ENCODE measurements around the gene MME. TPM values are rescaled to one million over a fixed set of nuclear protein-coding genes. Genes with fewer than 3 reads are reported as not detected.

The MME gene
- total and polyA plus RNA-seq, 2 donors (not counting 1 experiment from before 2014, with no cell fraction given) = 137 to 451 TPM

- H3K9me3 ChIP-seq (ENCODE audit: control insufficient read depth, insufficient read depth, low read depth, low read length) = no peaks in the 10 kb centered on the region
- H3K36me3 ChIP-seq (ENCODE audit: control insufficient read depth, insufficient read depth, low read length) = no peaks in the 10 kb centered on the region
- H4K20me1 ChIP-seq (ENCODE audit: control insufficient read depth, extremely low read depth, insufficient read depth, low read length) = no peaks in the 10 kb centered on the region
- no peaks in the 10 kb centered on the region for H3K79me2 ChIP-seq (ENCODE audit: control insufficient read depth, insufficient read depth, low read length)
- H3K9ac ChIP-seq (ENCODE audit: insufficient read depth, low read length) = no peak overlapping the region
- H2AFZ ChIP-seq (ENCODE audit: low read length) = no peak overlapping the region
- TF ChIP-seq CTCF (conservative IDR thresholded peaks at IDR 0.05 in 1 of 2, IDR thresholded peaks at IDR 0.05 in 1 of 2; ENCODE audit: low read depth in 1 of 2, low read length in 2 of 2) (no peak), EZH2 (IDR thresholded peaks at IDR 0.05; ENCODE audit: low read length, missing control alignments) (no peak)
- H3K4me3 ChIP-seq (replicated peaks in 1 of 4; ENCODE audit: control extremely low read depth in 1 of 4, insufficient read depth in 1 of 4, low read depth in 3 of 4, low read length in 4 of 4) = no peak overlapping the region
- H3K4me1 ChIP-seq (ENCODE audit: control insufficient read depth, extremely low read depth, insufficient read depth, low read length) = no peaks in the 10 kb centered on the region
- no peak for DNase-seq (ENCODE audit: low read depth in 2 of 2)
- H3K4me2 ChIP-seq (ENCODE audit: extremely low read depth, insufficient read depth, low read length) = no peak overlapping the region
- no peak overlapping the region for H3K27ac ChIP-seq (ENCODE audit: insufficient read depth, low read length)
- H3K27me3 ChIP-seq (ENCODE audit: control insufficient read depth, insufficient read depth, low read length) = no peaks in the 10 kb centered on the region
These were observed 110.6 kb downstream of the MME start for GRCh38 chr3:155190691-155191090.

- H3K4me2 ChIP-seq (ENCODE audit: extremely low read depth, insufficient read depth, low read length) = no peak overlapping the region
- H3K4me3 ChIP-seq (replicated peaks in 1 of 4; ENCODE audit: control extremely low read depth in 1 of 4, insufficient read depth in 1 of 4, low read depth in 3 of 4, low read length in 4 of 4) = no peak overlapping the region
- H3K79me2 ChIP-seq (ENCODE audit: control insufficient read depth, insufficient read depth, low read length) = no peaks in the 10 kb centered on the region
- no peak overlapping the region for H3K27ac ChIP-seq (ENCODE audit: insufficient read depth, low read length)
- no peaks in the 10 kb centered on the region for H4K20me1 ChIP-seq (ENCODE audit: control insufficient read depth, extremely low read depth, insufficient read depth, low read length)
- DNase-seq (ENCODE audit: low read depth in 2 of 2) = no peak
- H3K4me1 ChIP-seq (ENCODE audit: control insufficient read depth, extremely low read depth, insufficient read depth, low read length) = no peaks in the 10 kb centered on the region
- H2AFZ ChIP-seq (ENCODE audit: low read length) = no peak overlapping the region
- H3K27me3 ChIP-seq (ENCODE audit: control insufficient read depth, insufficient read depth, low read length) = no peaks in the 10 kb centered on the region
- no peak overlapping the region for H3K9ac ChIP-seq (ENCODE audit: insufficient read depth, low read length)
- no peaks in the 10 kb centered on the region for H3K9me3 ChIP-seq (ENCODE audit: control insufficient read depth, insufficient read depth, low read depth, low read length)
- no peaks in the 10 kb centered on the region for H3K36me3 ChIP-seq (ENCODE audit: control insufficient read depth, insufficient read depth, low read length)
- TF ChIP-seq CTCF (conservative IDR thresholded peaks at IDR 0.05 in 1 of 2, IDR thresholded peaks at IDR 0.05 in 1 of 2; ENCODE audit: low read depth in 1 of 2, low read length in 2 of 2) = no peak
- no peak for TF ChIP-seq EZH2 (IDR thresholded peaks at IDR 0.05; ENCODE audit: low read length, missing control alignments)
These were observed 113.0 kb downstream of the MME start for GRCh38 chr3:155192957-155193746.

- TF ChIP-seq CTCF (conservative IDR thresholded peaks at IDR 0.05 in 1 of 2, IDR thresholded peaks at IDR 0.05 in 1 of 2; ENCODE audit: low read depth in 1 of 2, low read length in 2 of 2) (no peak), EZH2 (IDR thresholded peaks at IDR 0.05; ENCODE audit: low read length, missing control alignments) (no peak)
- no peak overlapping the region for H3K27ac ChIP-seq (ENCODE audit: insufficient read depth, low read length)
- no peaks in the 10 kb centered on the region for H4K20me1 ChIP-seq (ENCODE audit: control insufficient read depth, extremely low read depth, insufficient read depth, low read length)
- no peak overlapping the region for H2AFZ ChIP-seq (ENCODE audit: low read length)
- no peak overlapping the region for H3K9ac ChIP-seq (ENCODE audit: insufficient read depth, low read length)
- H3K36me3 ChIP-seq (ENCODE audit: control insufficient read depth, insufficient read depth, low read length) = no peaks in the 10 kb centered on the region
- H3K4me1 ChIP-seq (ENCODE audit: control insufficient read depth, extremely low read depth, insufficient read depth, low read length) = no peaks in the 10 kb centered on the region
- H3K79me2 ChIP-seq (ENCODE audit: control insufficient read depth, insufficient read depth, low read length) = no peaks in the 10 kb centered on the region
- no peak overlapping the region for H3K4me2 ChIP-seq (ENCODE audit: extremely low read depth, insufficient read depth, low read length)
- H3K9me3 ChIP-seq (ENCODE audit: control insufficient read depth, insufficient read depth, low read depth, low read length) = no peaks in the 10 kb centered on the region
- H3K27me3 ChIP-seq (ENCODE audit: control insufficient read depth, insufficient read depth, low read length) = no peaks in the 10 kb centered on the region
- H3K4me3 ChIP-seq (replicated peaks in 1 of 4; ENCODE audit: control extremely low read depth in 1 of 4, insufficient read depth in 1 of 4, low read depth in 3 of 4, low read length in 4 of 4) = no peak overlapping the region
- DNase-seq (ENCODE audit: low read depth in 2 of 2) = no peak
These were observed 113.7 kb downstream of the MME start for GRCh38 chr3:155193868-155194267.

All from fibroblast of lung (primary cell).